Occipital lobe (tissue), 2 donors: Measurements from ENCODE around the gene OR2B2. TPM values are rescaled to one million over a fixed set of nuclear protein-coding genes. Genes with fewer than 3 reads are reported as not detected.
"Not testable (repeated sequence)": the region's sequence is repeated elsewhere in the genome, so short reads cannot be mapped to it uniquely, and the experiment has no call there.

Experiments
- DNase-seq: peaks from one replicate; lab custom pipeline; 2025; lab: John Stamatoyannopoulos, UW
- total RNA-seq: library from RNA; depleted of rRNA; stranded (reverse); fragments of >200 nt; gene quantifications from one replicate; pipeline ENCODE4 v1.2.3, GENCODE V29; 2014

OR2B2 gene
- total RNA-seq: not detected

GRCh38 chr6:27911956-27912446 is at the start of gene OR2B2:
TSS of gene OR2B2 (minus strand) at chr6:27912396. CDS start at chr6:27912319, 77 bp downstream.
- no peak for DNase-seq

- DNase-seq: no peak
These were observed 45.3 kb upstream of the OR2B2 start for GRCh38 chr6:27957516-27957915.

GRCh38 chr6:27956941-27957340 is 44.7 kb upstream of the OR2B2 start, which contains the start of gene OR2B6:
TSS of gene OR2B6 (plus strand) at chr6:27957241. CDS start at chr6:27957241, 0 bp downstream.
- no peak for DNase-seq

- DNase-seq: no peak
These were observed 38.8 kb upstream of the OR2B2 start for GRCh38 chr6:27951040-27951439.

GRCh38 chr6:27948237-27948636 is 36.0 kb upstream of the OR2B2 start:
- DNase-seq: no peak

GRCh38 chr6:27943072-27943471 is 30.9 kb upstream of the OR2B2 start:
- DNase-seq: not testable (repeated sequence)

- DNase-seq: no peak
These were observed 28.6 kb upstream of the OR2B2 start for GRCh38 chr6:27940766-27941165.

GRCh38 chr6:27931209-27931608 is 19.0 kb upstream of the OR2B2 start:
- no peak for DNase-seq

- not testable (repeated sequence) for DNase-seq
These were observed 17.7 kb upstream of the OR2B2 start for GRCh38 chr6:27929930-27930329.

- DNase-seq: not testable (repeated sequence)
These were observed 15.8 kb upstream of the OR2B2 start for GRCh38 chr6:27928041-27928440.

GRCh38 chr6:27924179-27924578 is 12.0 kb upstream of the OR2B2 start:
- DNase-seq: no peak

- DNase-seq: no peak
These were observed 10.8 kb upstream of the OR2B2 start for GRCh38 chr6:27922949-27923348.

GRCh38 chr6:27908017-27908416 is 4.2 kb downstream of the OR2B2 start:
- DNase-seq: no peak

GRCh38 chr6:27902335-27903314 is 9.6 kb downstream of the OR2B2 start:
- DNase-seq: peak; percentile 79

- no peak for DNase-seq
These were observed 10.4 kb downstream of the OR2B2 start for GRCh38 chr6:27901801-27902200.

GRCh38 chr6:27900197-27900596 is 12.0 kb downstream of the OR2B2 start:
- DNase-seq: not testable (repeated sequence)

- no peak for DNase-seq
These were observed 12.7 kb downstream of the OR2B2 start for GRCh38 chr6:27899543-27899942.

- no peak for DNase-seq
These were observed 14.5 kb downstream of the OR2B2 start for GRCh38 chr6:27897580-27898206.

- no peak for DNase-seq
These were observed 15.8 kb downstream of the OR2B2 start for GRCh38 chr6:27896398-27896796.

- DNase-seq: peak; percentile 38
These were observed 17.1 kb downstream of the OR2B2 start for GRCh38 chr6:27894839-27895762.
